ENCODE measurements around the gene DRAXIN. TPM values are rescaled to one million over a fixed set of nuclear protein-coding genes. Genes with fewer than 3 reads are reported as not detected.

Gene DRAXIN
- total RNA-seq, 4 donors from 2014 or later = 0.08 to 0.16 (median 0.12) TPM; not detected in 1

GRCh38 chr1:11706292-11706691, 14.8 kb downstream of the DRAXIN start:
- WGBS, 2 donors (ENCODE audit: low coverage in 1 of 2) = 92 to 100% methylated on average over 2 of the region's 14 CpGs
- ATAC-seq = no peak
- peaks cover 69% of the 10 kb centered on the region for H3K27me3 ChIP-seq
- TF ChIP-seq POLR2AphosphoS5 (IDR thresholded peaks at IDR 0.05) = no peak
- no peak for TF ChIP-seq EP300 (IDR thresholded peaks at IDR 0.05)
- TF ChIP-seq, protein P1, sequence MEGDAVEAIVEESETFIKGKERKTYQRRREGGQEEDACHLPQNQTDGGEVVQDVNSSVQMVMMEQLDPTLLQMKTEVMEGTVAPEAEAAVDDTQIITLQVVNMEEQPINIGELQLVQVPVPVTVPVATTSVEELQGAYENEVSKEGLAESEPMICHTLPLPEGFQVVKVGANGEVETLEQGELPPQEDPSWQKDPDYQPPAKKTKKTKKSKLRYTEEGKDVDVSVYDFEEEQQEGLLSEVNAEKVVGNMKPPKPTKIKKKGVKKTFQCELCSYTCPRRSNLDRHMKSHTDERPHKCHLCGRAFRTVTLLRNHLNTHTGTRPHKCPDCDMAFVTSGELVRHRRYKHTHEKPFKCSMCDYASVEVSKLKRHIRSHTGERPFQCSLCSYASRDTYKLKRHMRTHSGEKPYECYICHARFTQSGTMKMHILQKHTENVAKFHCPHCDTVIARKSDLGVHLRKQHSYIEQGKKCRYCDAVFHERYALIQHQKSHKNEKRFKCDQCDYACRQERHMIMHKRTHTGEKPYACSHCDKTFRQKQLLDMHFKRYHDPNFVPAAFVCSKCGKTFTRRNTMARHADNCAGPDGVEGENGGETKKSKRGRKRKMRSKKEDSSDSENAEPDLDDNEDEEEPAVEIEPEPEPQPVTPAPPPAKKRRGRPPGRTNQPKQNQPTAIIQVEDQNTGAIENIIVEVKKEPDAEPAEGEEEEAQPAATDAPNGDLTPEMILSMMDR (IDR thresholded peaks at IDR 0.05) = no peak
- no peak for TF ChIP-seq POLR2A (IDR thresholded peaks at IDR 0.05)
- no peaks in the 10 kb centered on the region for H3K36me3 ChIP-seq
- H3K4me1 ChIP-seq = peaks cover 0 to 6% (median 3%) of the 10 kb centered on the region in 3 donors
- H3K27ac ChIP-seq = no peak overlapping the region
- H3K9me3 ChIP-seq = no peaks in the 10 kb centered on the region
- no peak overlapping the region for H3K4me3 ChIP-seq

DNA sequence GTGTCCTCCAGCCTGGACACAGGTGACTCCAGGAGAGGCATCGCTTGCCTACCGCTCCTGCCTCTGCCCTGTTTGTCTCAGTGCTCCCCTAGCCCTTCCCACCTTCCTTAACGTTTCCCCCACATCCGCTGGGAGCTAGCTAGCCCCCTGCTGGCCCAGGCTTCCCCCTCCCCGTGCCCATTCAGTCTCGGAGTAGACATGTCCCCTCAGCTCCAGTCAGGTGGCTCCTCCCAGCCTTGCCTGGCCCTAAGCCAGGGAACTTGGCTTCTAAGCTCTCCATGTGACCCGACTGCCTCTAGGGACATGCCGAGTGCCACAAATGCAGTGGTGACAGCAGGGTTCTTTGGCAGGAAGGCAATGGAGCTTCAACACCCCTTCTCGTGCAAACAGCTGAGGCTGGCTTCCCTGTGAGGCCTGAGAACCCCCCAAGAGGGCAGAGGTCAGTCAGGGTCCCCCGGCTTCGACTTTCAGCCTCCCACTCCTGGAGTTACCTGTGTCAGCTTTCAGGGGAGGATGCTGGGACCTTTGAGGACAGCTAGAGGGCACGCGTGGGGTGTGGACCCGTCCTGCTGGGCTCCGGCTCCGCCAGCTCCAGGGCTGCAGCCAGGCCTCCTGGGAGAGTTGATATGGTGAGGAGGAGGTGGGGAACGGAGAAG, 16.2 kb downstream of the DRAXIN start:
- Histone ChIP-seq H3K27ac (no peak overlapping the region), H3K36me3 (no peaks in the 10 kb centered on the region), H3K4me1 (no peaks in the 10 kb centered on the region), H3K4me3 (no peak overlapping the region), H3K9me3 (no peaks in the 10 kb centered on the region), H3K27me3 (peaks cover 69% of the 10 kb centered on the region)
- TF ChIP-seq, protein P1 (IDR thresholded peaks at IDR 0.05) = no peak
- TF ChIP-seq POLR2AphosphoS5 (IDR thresholded peaks at IDR 0.05) = no peak
- TF ChIP-seq POLR2A (IDR thresholded peaks at IDR 0.05) = no peak
- no peak for TF ChIP-seq EP300 (IDR thresholded peaks at IDR 0.05)
- 53 to 65% methylated on average over 2 to 5 of the region's 17 CpGs for WGBS, 2 donors (ENCODE audit: low coverage in 1 of 2)
- ATAC-seq = no peak

DNA sequence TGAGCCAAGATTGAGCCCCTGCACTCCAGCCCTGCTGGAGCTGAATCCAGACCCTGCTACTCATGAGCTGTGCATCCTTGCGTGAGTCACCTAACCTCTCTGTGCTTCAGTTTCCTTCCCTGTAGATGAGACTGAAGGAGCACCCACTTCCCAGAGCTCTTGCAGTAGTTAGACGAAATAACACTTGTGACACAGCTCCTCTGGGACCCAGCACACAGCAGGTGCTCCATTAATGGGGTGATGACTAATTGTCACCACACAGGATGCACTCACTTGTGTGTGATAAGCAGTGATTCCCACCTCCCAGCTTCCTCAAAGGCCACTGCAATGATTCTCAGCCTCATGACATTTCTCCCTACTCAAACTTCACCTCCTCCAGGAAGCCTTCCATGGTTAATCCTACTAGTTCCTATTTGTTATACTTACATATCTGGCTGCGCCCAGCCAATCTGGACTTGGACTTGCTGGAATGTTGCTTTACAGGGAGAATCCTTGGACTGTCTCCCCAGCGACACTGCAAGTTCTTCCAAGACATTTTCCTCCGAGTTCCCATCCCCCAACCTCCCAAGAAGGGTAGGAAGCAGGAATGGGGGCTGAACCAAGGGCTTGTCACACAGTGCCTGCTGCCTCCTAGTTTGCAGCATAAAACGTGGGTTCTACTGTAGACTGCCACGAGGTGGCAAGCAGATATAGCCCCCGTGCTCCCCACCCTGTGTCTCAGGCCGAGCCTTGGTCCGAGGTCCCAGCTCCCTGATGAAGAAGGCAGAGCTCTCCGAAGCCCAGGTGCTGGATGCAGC, 17.2 kb downstream of the DRAXIN start:
- H3K27me3 ChIP-seq = peaks cover 66% of the 10 kb centered on the region
- WGBS, 2 donors (ENCODE audit: low coverage in 1 of 2) = 50 to 67% methylated on average over 2 to 3 of the region's 11 CpGs
- no peak overlapping the region for H3K27ac ChIP-seq
- ATAC-seq = no peak
- H3K4me1 ChIP-seq = no peaks in the 10 kb centered on the region
- no peaks in the 10 kb centered on the region for H3K9me3 ChIP-seq
- no peak overlapping the region for H3K4me3 ChIP-seq
- TF ChIP-seq EP300 (IDR thresholded peaks at IDR 0.05) (no peak), POLR2AphosphoS5 (IDR thresholded peaks at IDR 0.05) (no peak), POLR2A (IDR thresholded peaks at IDR 0.05) (no peak)
- TF ChIP-seq, protein P1 (IDR thresholded peaks at IDR 0.05) = no peak
- H3K36me3 ChIP-seq = no peaks in the 10 kb centered on the region

GRCh38 chr1:11711490-11711889, 20.0 kb downstream of the DRAXIN start:
- WGBS, 2 donors (ENCODE audit: low coverage in 1 of 2) = 90% methylated on average over 2 of the region's 5 CpGs; no CpG with 5 or more reads in 1 of the 2 donors
- no peaks in the 10 kb centered on the region for H3K4me1 ChIP-seq
- TF ChIP-seq EP300 (IDR thresholded peaks at IDR 0.05) = no peak
- TF ChIP-seq POLR2A (IDR thresholded peaks at IDR 0.05) = no peak
- no peak for TF ChIP-seq POLR2AphosphoS5 (IDR thresholded peaks at IDR 0.05)
- TF ChIP-seq, protein P1 (IDR thresholded peaks at IDR 0.05) = no peak
- ATAC-seq = no peak
- no peaks in the 10 kb centered on the region for H3K36me3 ChIP-seq
- H3K27me3 ChIP-seq = peaks cover 67% of the 10 kb centered on the region
- H3K9me3 ChIP-seq = no peaks in the 10 kb centered on the region
- no peak overlapping the region for H3K4me3 ChIP-seq
- no peak overlapping the region for H3K27ac ChIP-seq
